ENCODE results near the gene DEPP1. TPM values are rescaled to one million over a fixed set of nuclear protein-coding genes. Genes with fewer than 3 reads are reported as not detected.
A peak's percentile ranks its signal among the peaks of the same experiment; 100 is the strongest.

Gene DEPP1
- total RNA-seq, 2 experiments from 2014 or later, result 0.23 TPM; not detected in 1

GRCh38 chr10:44962870-44963738 lies 15.5 kb downstream of the DEPP1 start:
- DNase-seq (no peak), ATAC-seq (ENCODE audit: low read depth) (no peak)
- Mint-ChIP-seq H3K36me3 (no peaks in the 10 kb centered on the region), H3K9me3 (no peaks in the 10 kb centered on the region), H3K4me1 (peaks cover 33% of the 10 kb centered on the region), H3K27ac (no peak overlapping the region), H3K4me3 (no peak overlapping the region), H3K27me3 (no peaks in the 10 kb centered on the region)
- POLR2A ChIA-PET, result no interaction called here

- Mint-ChIP-seq H3K27ac (no peak overlapping the region), H3K36me3 (peaks cover 2% of the 10 kb centered on the region), H3K4me1 (peaks cover 28% of the 10 kb centered on the region), H3K27me3 (no peaks in the 10 kb centered on the region), H3K9me3 (no peaks in the 10 kb centered on the region), H3K4me3 (no peak overlapping the region)
- no peak for DNase-seq
- ATAC-seq (ENCODE audit: low read depth), result no peak
- POLR2A ChIA-PET, result no interaction called here
Measured at GRCh38 chr10:44961931-44962750, 16.5 kb downstream of the DEPP1 start.

GRCh38 chr10:44961230-44961571 lies 17.4 kb downstream of the DEPP1 start:
- POLR2A ChIA-PET, result no interaction called here
- no peak overlapping the region for H3K27ac Mint-ChIP-seq

GRCh38 chr10:44960482-44961229 lies 18.0 kb downstream of the DEPP1 start:
- DNase-seq (no peak), ATAC-seq (ENCODE audit: low read depth) (no peak)
- POLR2A ChIA-PET, result interaction anchor here (1.8 kb wide), 1 partner anchor 40 kb away, joined by 7 read pairs; the partner anchor contains the start of gene ZNF22
- Mint-ChIP-seq H3K4me1 (peaks cover 20% of the 10 kb centered on the region), H3K4me3 (peak overlapping the region; percentile 84), H3K36me3 (peaks cover 12% of the 10 kb centered on the region), H3K9me3 (no peaks in the 10 kb centered on the region), H3K27me3 (no peaks in the 10 kb centered on the region), H3K27ac (no peak overlapping the region)

More at GRCh38 chr10:44961230-44961571, 17.4 kb downstream of the DEPP1 start:
- no peak for ATAC-seq (ENCODE audit: low read depth)
- peaks cover 8% of the 10 kb centered on the region for H3K36me3 Mint-ChIP-seq
- peaks cover 25% of the 10 kb centered on the region for H3K4me1 Mint-ChIP-seq
- H3K4me3 Mint-ChIP-seq, result no peak overlapping the region
- no peaks in the 10 kb centered on the region for H3K27me3 Mint-ChIP-seq
- DNase-seq, result no peak
- H3K9me3 Mint-ChIP-seq, result no peaks in the 10 kb centered on the region

GRCh38 chr10:44960088-44960460 lies 18.5 kb downstream of the DEPP1 start:
- no peak for DNase-seq
- H3K27me3 Mint-ChIP-seq, result no peaks in the 10 kb centered on the region
- no peak for ATAC-seq (ENCODE audit: low read depth)
- no peaks in the 10 kb centered on the region for H3K9me3 Mint-ChIP-seq
- H3K4me1 Mint-ChIP-seq, result peaks cover 17% of the 10 kb centered on the region
- peak overlapping the region; percentile 84 for H3K4me3 Mint-ChIP-seq
- POLR2A ChIA-PET, result interaction anchor here (1.8 kb wide), 2 partner anchors 8 to 41 kb away, joined by 7 to 12 read pairs; partner anchors contain the start of gene ZNF22
- H3K36me3 Mint-ChIP-seq, result peaks cover 12% of the 10 kb centered on the region
- H3K27ac Mint-ChIP-seq, result no peak overlapping the region

GRCh38 chr10:44959247-44960087 lies 19.1 kb downstream of the DEPP1 start, which contains the start of gene RASSF4:
RASSF4 (plus strand) TSS chr10:44959802; CDS start chr10:44970203, 10,401 bp downstream.
- Mint-ChIP-seq H3K4me1 (peaks cover 15% of the 10 kb centered on the region), H3K9me3 (no peaks in the 10 kb centered on the region), H3K27ac (peak within 1 kb of the TSS; percentile 72), H3K27me3 (no peaks in the 10 kb centered on the region), H3K4me3 (peak within 1 kb of the TSS; percentile 84), H3K36me3 (peaks cover 15% of the 10 kb centered on the region)
- POLR2A ChIA-PET, result interaction anchor here (1.8 kb wide), 2 partner anchors 9 to 42 kb away, joined by 7 to 12 read pairs; partner anchors contain the start of gene ZNF22
- ATAC-seq (ENCODE audit: low read depth) (peak; percentile 100), DNase-seq (peak; percentile 94)

- peak overlapping the region; percentile 72 for H3K27ac Mint-ChIP-seq
- peak overlapping the region; percentile 84 for H3K4me3 Mint-ChIP-seq
- POLR2A ChIA-PET, result interaction anchor here (1.8 kb wide), 2 partner anchors 10 to 42 kb away, joined by 7 to 12 read pairs; partner anchors contain the start of gene ZNF22
- DNase-seq, result no peak
- H3K9me3 Mint-ChIP-seq, result no peaks in the 10 kb centered on the region
- no peak for ATAC-seq (ENCODE audit: low read depth)
- H3K4me1 Mint-ChIP-seq, result peaks cover 15% of the 10 kb centered on the region
- H3K36me3 Mint-ChIP-seq, result peaks cover 15% of the 10 kb centered on the region
- no peaks in the 10 kb centered on the region for H3K27me3 Mint-ChIP-seq
Measured at GRCh38 chr10:44958898-44959246, 19.7 kb downstream of the DEPP1 start.

GRCh38 chr10:44958196-44958897 lies 20.3 kb downstream of the DEPP1 start:
- DNase-seq, result no peak
- peak overlapping the region; percentile 72 for H3K27ac Mint-ChIP-seq
- POLR2A ChIA-PET, result interaction anchor here (1.3 to 1.8 kb wide), 2 partner anchors 10 kb away, joined by 4 to 12 read pairs; no protein-coding TSS in a partner anchor
- peak overlapping the region; percentile 84 for H3K4me3 Mint-ChIP-seq
- no peak for ATAC-seq (ENCODE audit: low read depth)
- H3K4me1 Mint-ChIP-seq, result peaks cover 15% of the 10 kb centered on the region
- H3K9me3 Mint-ChIP-seq, result no peaks in the 10 kb centered on the region
- no peaks in the 10 kb centered on the region for H3K27me3 Mint-ChIP-seq
- peaks cover 15% of the 10 kb centered on the region for H3K36me3 Mint-ChIP-seq

GRCh38 chr10:44956717-44957706 lies 21.6 kb downstream of the DEPP1 start:
- no peak overlapping the region for H3K4me3 Mint-ChIP-seq
- no peaks in the 10 kb centered on the region for H3K9me3 Mint-ChIP-seq
- DNase-seq, result no peak
- H3K4me1 Mint-ChIP-seq, result peaks cover 15% of the 10 kb centered on the region
- H3K36me3 Mint-ChIP-seq, result peaks cover 15% of the 10 kb centered on the region
- H3K27me3 Mint-ChIP-seq, result no peaks in the 10 kb centered on the region
- POLR2A ChIA-PET, result interaction anchor here (1.3 kb wide), 1 partner anchor 11 kb away, joined by 4 read pairs; no protein-coding TSS in a partner anchor
- ATAC-seq (ENCODE audit: low read depth), result no peak
- no peak overlapping the region for H3K27ac Mint-ChIP-seq

GRCh38 chr10:44956226-44956625 lies 22.4 kb downstream of the DEPP1 start:
- no peaks in the 10 kb centered on the region for H3K9me3 Mint-ChIP-seq
- POLR2A ChIA-PET, result no interaction called here
- ATAC-seq (ENCODE audit: low read depth) (no peak), DNase-seq (no peak)
- H3K4me3 Mint-ChIP-seq, result no peak overlapping the region
- H3K36me3 Mint-ChIP-seq, result peaks cover 15% of the 10 kb centered on the region
- H3K27ac Mint-ChIP-seq, result no peak overlapping the region
- no peaks in the 10 kb centered on the region for H3K27me3 Mint-ChIP-seq
- H3K4me1 Mint-ChIP-seq, result peaks cover 15% of the 10 kb centered on the region

Measured in activated naive CD8-positive, alpha-beta T cell treated with anti-CD3 and anti-CD28 coated beads, Interleukin-2, amount 10 ng/mL, durations not matched to agents 7 days and 5 days (primary cell).